C4-2B (cell line): ENCODE results near the gene CD164L2.

Source experiments
- H3K27ac ChIP-seq: fragments of 450-650 bp; 2 replicates; pipeline ENCODE4 v1.5.1; 2017
- ZFX ChIP-seq: fragments of 450-650 bp; IDR thresholded peaks from 2 replicates; pipeline ENCODE4 v1.6.1; 2017
- TF ChIP-seq, protein P1 (sequence below): fragments of 450-650 bp; conservative IDR thresholded peaks from 2 replicates; pipeline ENCODE4 v1.5.1; 2017; ENCODE audit warnings: mild to moderate bottlenecking

CD164L2 gene

GRCh38 chr1:27338751-27339150 is 44.4 kb downstream of the CD164L2 start:
- no peak for TF ChIP-seq ZFX
- TF ChIP-seq, protein P1, sequence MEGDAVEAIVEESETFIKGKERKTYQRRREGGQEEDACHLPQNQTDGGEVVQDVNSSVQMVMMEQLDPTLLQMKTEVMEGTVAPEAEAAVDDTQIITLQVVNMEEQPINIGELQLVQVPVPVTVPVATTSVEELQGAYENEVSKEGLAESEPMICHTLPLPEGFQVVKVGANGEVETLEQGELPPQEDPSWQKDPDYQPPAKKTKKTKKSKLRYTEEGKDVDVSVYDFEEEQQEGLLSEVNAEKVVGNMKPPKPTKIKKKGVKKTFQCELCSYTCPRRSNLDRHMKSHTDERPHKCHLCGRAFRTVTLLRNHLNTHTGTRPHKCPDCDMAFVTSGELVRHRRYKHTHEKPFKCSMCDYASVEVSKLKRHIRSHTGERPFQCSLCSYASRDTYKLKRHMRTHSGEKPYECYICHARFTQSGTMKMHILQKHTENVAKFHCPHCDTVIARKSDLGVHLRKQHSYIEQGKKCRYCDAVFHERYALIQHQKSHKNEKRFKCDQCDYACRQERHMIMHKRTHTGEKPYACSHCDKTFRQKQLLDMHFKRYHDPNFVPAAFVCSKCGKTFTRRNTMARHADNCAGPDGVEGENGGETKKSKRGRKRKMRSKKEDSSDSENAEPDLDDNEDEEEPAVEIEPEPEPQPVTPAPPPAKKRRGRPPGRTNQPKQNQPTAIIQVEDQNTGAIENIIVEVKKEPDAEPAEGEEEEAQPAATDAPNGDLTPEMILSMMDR: no peak
- no peak overlapping the region for H3K27ac ChIP-seq

DNA sequence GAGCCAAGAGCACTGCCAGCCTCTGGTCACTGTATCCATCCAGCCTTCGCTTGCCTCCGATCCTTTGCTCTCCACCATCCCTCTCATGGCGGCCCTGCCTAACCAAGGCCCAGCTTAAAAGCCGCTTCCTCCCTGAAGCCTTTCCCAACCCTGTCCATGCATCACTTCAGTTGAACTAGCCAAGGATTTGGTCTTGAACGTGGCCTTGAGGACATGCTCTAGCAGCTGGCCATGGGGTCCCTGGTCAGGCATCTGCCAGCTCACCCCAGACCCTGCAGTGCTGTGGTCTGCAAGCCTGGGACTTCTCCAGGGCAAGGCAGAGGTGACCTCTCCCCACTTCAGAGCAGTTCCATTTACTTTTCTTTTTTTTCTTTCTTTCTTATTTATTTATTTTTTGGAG is 46.4 kb downstream of the CD164L2 start:
- TF ChIP-seq, protein P1: no peak
- no peak for TF ChIP-seq ZFX
- H3K27ac ChIP-seq: no peak overlapping the region

DNA sequence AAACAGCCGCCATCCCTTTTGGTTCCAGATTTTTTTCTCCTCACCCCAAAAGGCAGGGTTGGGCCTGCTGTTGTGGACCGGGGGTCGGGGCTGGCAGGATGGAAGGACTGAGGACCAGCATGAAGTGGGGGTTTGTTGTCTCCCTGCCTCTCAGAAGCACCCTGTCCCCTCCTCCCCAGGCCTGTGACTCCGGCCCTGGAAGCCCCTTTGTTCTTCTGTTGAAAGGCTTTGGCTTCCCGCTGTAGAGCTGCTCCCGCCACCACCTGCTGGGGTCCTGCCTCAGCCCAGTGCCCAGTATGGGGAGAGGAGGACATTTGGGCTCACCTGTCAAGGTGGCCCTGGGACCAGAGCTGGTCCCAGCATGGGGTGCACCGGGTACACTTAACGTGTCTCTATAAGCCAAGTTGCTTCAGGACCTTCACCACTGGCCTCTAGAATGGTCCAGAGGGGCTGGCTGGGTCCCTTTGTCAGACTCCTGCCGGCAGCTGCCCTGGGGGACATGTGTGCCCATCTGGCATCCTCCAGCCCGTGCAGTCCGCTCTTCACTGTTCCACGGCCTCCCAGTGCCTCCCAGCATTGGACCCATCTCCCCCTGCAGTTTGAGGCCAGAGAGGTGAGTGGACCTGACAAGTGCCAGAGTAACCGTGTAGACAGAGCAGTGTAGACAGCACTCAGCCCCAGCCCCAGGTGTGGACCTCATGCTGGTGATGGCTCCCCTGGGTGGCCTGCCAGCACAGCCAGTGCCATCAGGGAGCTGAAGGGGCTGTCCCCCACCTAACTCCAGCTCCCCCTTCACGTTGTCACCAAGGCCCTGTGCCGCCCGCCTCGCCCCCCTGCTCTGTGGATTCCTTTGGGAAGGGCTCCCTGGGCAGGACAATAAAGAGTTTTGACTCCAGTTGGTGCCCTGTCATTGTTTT is 47.4 kb downstream of the CD164L2 start:
- H3K27ac ChIP-seq: no peak overlapping the region
- TF ChIP-seq, protein P1: no peak
- TF ChIP-seq ZFX: no peak

DNA sequence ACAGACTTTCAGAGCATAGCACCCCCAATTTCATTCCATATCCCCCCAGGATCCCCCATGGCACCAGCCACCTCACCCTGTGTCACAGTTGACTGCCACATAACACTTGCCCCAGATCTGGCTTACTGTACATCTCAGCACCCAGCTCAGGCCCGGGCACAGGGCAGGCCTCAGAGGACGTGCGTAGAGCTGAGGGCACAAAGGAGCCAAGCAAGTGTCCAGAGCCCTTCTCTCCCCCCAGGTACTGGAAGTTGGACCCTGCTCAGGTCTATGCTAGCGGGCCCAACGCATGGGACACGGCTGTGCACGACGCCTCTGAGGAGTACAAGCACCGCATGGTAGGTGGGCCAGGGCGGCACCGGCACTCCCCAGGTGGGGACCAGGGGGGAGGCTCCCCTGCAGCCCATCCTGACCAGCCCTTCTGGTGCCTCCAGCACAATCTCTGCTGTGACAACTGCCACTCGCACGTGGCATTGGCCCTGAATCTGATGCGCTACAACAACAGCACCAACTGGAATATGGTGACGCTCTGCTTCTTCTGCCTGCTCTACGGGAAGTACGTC is 49.3 kb downstream of the CD164L2 start:
- H3K27ac ChIP-seq: no peak overlapping the region
- TF ChIP-seq ZFX: no peak
- TF ChIP-seq, protein P1: no peak

GRCh38 chr1:27332536-27333281 is 50.4 kb downstream of the CD164L2 start:
- no peak for TF ChIP-seq ZFX
- TF ChIP-seq, protein P1: peak; percentile 93
- H3K27ac ChIP-seq: no peak overlapping the region

GRCh38 chr1:27331922-27332321 is 51.2 kb downstream of the CD164L2 start:
- H3K27ac ChIP-seq: no peak overlapping the region
- TF ChIP-seq, protein P1: no peak
- no peak for TF ChIP-seq ZFX

GRCh38 chr1:27331426-27331825 is 51.7 kb downstream of the CD164L2 start:
- H3K27ac ChIP-seq: no peak overlapping the region
- TF ChIP-seq, protein P1: no peak
- TF ChIP-seq ZFX: no peak
